PC-9 (cell line): ENCODE results near the gene ULBP1.

Source experiments
- CTCF ChIP-seq: fragments of 200-600 bp; sonication (generic); conservative IDR thresholded peaks from 2 replicates; pipeline ENCODE4 v1.6.1; 2017; ENCODE audit warnings: mixed run types, antibody characterized with exemption, mild to moderate bottlenecking, moderate library complexity
- EZH2 ChIP-seq: fragments of 200-600 bp; sonication (generic); IDR thresholded peaks from 2 replicates; pipeline ENCODE4 v1.8.0; 2017; ENCODE audit warnings: antibody characterized with exemption, low read depth

- TF ChIP-seq CTCF = no peak
- no peak for TF ChIP-seq EZH2
Observed at GRCh38 chr6:149990661-149991471, 27.1 kb downstream of the ULBP1 start.
